Kidney (tissue), 14 donors: Measurements from ENCODE around the gene GAP43. TPM values are rescaled to one million over a fixed set of nuclear protein-coding genes. Genes with fewer than 3 reads are reported as not detected.

ENCODE experiments used
- DNase-seq, 5 donors: peaks; one replicate each; pipeline ENCODE4 v3.0.0-alpha.2; 2013 to 2020
- FAIRE-seq: peaks from 2 replicates; lab custom pipeline; 2012; peaks lifted over from hg19 to GRCh38; lab: Jason Lieb, UNC
- H3K27ac ChIP-seq, 2 donors: one replicate each; pipeline ENCODE4 v1.7.0; 2013; ENCODE audit warnings: low read depth in 2 of 2, low read length in 2 of 2, inconsistent platforms in 1 of 2
- H3K27me3 ChIP-seq: one replicate; pipeline ENCODE4 v1.7.1; 2013; ENCODE audit warnings: low read length, inconsistent platforms; ENCODE audit not compliant: control insufficient read depth, insufficient read depth
- H3K36me3 ChIP-seq, 3 donors: one replicate each; pipeline versions ENCODE4 v1.7.0 to v1.7.1; 2013; ENCODE audit warnings: low read length in 3 of 3, control low read depth in 1 of 3, inconsistent platforms in 1 of 3; ENCODE audit not compliant: insufficient read depth in 3 of 3, control insufficient read depth in 2 of 3
- H3K4me1 ChIP-seq, 3 donors: one replicate each; pipeline versions ENCODE4 v1.7.0 to v1.7.1; 2013; ENCODE audit warnings: low read length in 3 of 3, inconsistent platforms in 1 of 3, low read depth in 1 of 3; ENCODE audit not compliant: control insufficient read depth in 2 of 3, insufficient read depth in 2 of 3
- H3K4me3 ChIP-seq, 3 donors: one replicate each; pipeline versions ENCODE4 v1.7.0 to v1.8.1; 2013; ENCODE audit warnings: low read length in 3 of 3, control low read depth in 1 of 3, inconsistent platforms in 1 of 3
- H3K9ac ChIP-seq, 3 donors: one replicate each; pipeline versions ENCODE4 v1.7.0 to v1.7.1; 2013; ENCODE audit warnings: low read length in 3 of 3, control low read depth in 1 of 3, inconsistent platforms in 1 of 3
- H3K9me3 ChIP-seq, 3 donors: one replicate each; pipeline versions ENCODE4 v1.7.0 to v1.7.1; 2013; ENCODE audit warnings: low read length in 3 of 3, control low read depth in 1 of 3, inconsistent platforms in 1 of 3; ENCODE audit not compliant: control insufficient read depth in 2 of 3, insufficient read depth in 1 of 3
- CTCF ChIP-seq: IDR thresholded peaks from 3 replicates; pipeline ENCODE4 v1.5.1; 2012; ENCODE audit warnings: mild to moderate bottlenecking, moderate library complexity, borderline replicate concordance; ENCODE audit not compliant: insufficient read depth; ENCODE audit errors: extremely low read depth
- intact Hi-C: fragments of 100-400 bp; cut with DNase I; formaldehyde crosslinking; loops from one replicate; pipeline ENCODE4 v1.11.1; 2022
- polyA plus RNA-seq: library from polyadenylated mRNA; stranded (reverse); fragments of 350-450 nt; fragmentation: Illumina TruSeq; extraction: RNeasy Lipid Tissue Mini Kit (QIAGEN cat#74804); gene quantifications from one replicate; pipeline ENCODE4 v1.2.3, GENCODE V29; 2014; ENCODE audit warnings: low read depth, low replicate concordance; ENCODE audit not compliant: insufficient read depth
- total RNA-seq: library from RNA; stranded (reverse); fragmentation: NEBNext Ultra II Directional; extraction: Animal tissue kit (Norgen Biotek cat#: 25700); gene quantifications from one replicate; pipeline ENCODE4 v1.2.1, GENCODE V29; 2021
- donor health status: control.
- donor health status: control.
- donor health status: control.
- donor health status: control.
- donor health status: control.
- donor health status: DM: yes; HTN: yes; CAD: no.
- donor health status: Normal renal cell carcinoma (clear cell type).

Gene GAP43
- total and polyA plus RNA-seq, 2 donors from 2014 or later: 0.19 TPM; not detected in 1

GRCh38 chr3:115768661-115769060 is 145.4 kb downstream of the GAP43 start:
- H3K27me3 ChIP-seq: no peaks in the 10 kb centered on the region
- no peak overlapping the region for H3K27ac ChIP-seq
- no peaks in the 10 kb centered on the region for H3K4me1 ChIP-seq
- DNase-seq (no peak), FAIRE-seq (no peak)
- H3K4me3 ChIP-seq: no peak overlapping the region
- intact Hi-C loops: no loop called here
- no peaks in the 10 kb centered on the region for H3K36me3 ChIP-seq
- H3K9me3 ChIP-seq: no peaks in the 10 kb centered on the region
- H3K9ac ChIP-seq: no peak overlapping the region
- no peak for TF ChIP-seq CTCF
